Thyroid gland (tissue), 4 donors: ENCODE measurements around the gene HOXA3. TPM values are rescaled to one million over a fixed set of nuclear protein-coding genes. Genes with fewer than 3 reads are reported as not detected.
A peak's percentile ranks its signal among the peaks of the same experiment; 100 is the strongest.

ENCODE experiments used
- DNase-seq, 2 donors: peaks; one replicate each; pipeline ENCODE4 v3.0.0-alpha.2; 2019
- H3K27ac ChIP-seq, 3 donors: fragments of 200-600 bp; sonication (generic); 1 replicate in 2 of 3; 2 replicates in 1 of 3; pipeline ENCODE4 v1.5.1; 2016 to 2019; ENCODE audit warnings: mild to moderate bottlenecking in 1 of 3, moderate library complexity in 1 of 3
- H3K27me3 ChIP-seq: fragments of 200-600 bp; sonication (generic); one replicate; pipeline ENCODE4 v1.5.1; 2019
- H3K36me3 ChIP-seq, 2 donors: fragments of 200-600 bp; sonication (generic); one replicate each; pipeline ENCODE4 v1.5.1; 2016 to 2019
- H3K4me1 ChIP-seq, 2 donors: fragments of 200-600 bp; sonication (generic); one replicate each; pipeline ENCODE4 v1.5.1; 2017 to 2019
- H3K4me3 ChIP-seq, 3 donors: fragments of 200-600 bp; sonication (generic); replicated peaks in 1 of 3; 1 replicate in 2 of 3; 2 replicates in 1 of 3; pipeline ENCODE4 v1.5.1; 2016; ENCODE audit warnings: mild to moderate bottlenecking in 1 of 3
- H3K9me3 ChIP-seq: fragments of 200-600 bp; sonication (generic); one replicate; pipeline ENCODE4 v1.5.1; 2017
- CTCF ChIP-seq, 6 experiments: fragments of 200-600 bp in 3 of 6; fragments of 450-650 bp in 3 of 6; sonication (generic) in 3 of 6; IDR thresholded peaks; one replicate each; pipeline ENCODE4 v1.5.1; 2016 to 2019; ENCODE audit warnings: antibody characterized with exemption in 6 of 6, mild to moderate bottlenecking in 2 of 6, inconsistent platforms in 1 of 6, moderate library complexity in 1 of 6
- POLR2A ChIP-seq, 2 donors: fragments of 450-650 bp; IDR thresholded peaks; one replicate each; pipeline ENCODE4 v1.6.1; 2017; ENCODE audit warnings: antibody characterized with exemption in 2 of 2, mild to moderate bottlenecking in 2 of 2, moderate library complexity in 1 of 2
- WGBS, 2 donors: methylation state at CpG; one replicate each; pipeline ENCODE4 v1.1.5; 2017; 5-methylcytosine and 5-hydroxymethylcytosine counted together
- intact Hi-C: fragments of 100-400 bp; cut with DNase I; formaldehyde crosslinking; loops from one replicate; pipeline ENCODE4 v1.15.1; 2023
- total RNA-seq, 4 donors: library from RNA; depleted of rRNA; stranded (reverse); fragments of >200 nt; gene quantifications; one replicate each; pipeline ENCODE4 v1.2.3, GENCODE V29; 2016

The HOXA3 gene
- total RNA-seq, 4 donors from 2014 or later: 0.94 to 6.1 (median 1.9) TPM

GRCh38 chr7:27101171-27101956, 51.0 kb downstream of the HOXA3 start:
- Histone ChIP-seq H3K36me3 (no peaks in the 10 kb centered on the region), H3K27ac (peak overlapping the region; percentile 8 to 83 (median 53)), H3K4me1 (peaks cover 5 to 8% of the 10 kb centered on the region in 2 donors), H3K9me3 (no peaks in the 10 kb centered on the region), H3K4me3 (peak overlapping the region in 1 of 3 donors; percentile 18), H3K27me3 (peaks cover 56% of the 10 kb centered on the region)
- TF ChIP-seq POLR2A (IDR thresholded peaks at IDR 0.05) (no peak), CTCF (IDR thresholded peaks at IDR 0.05) (no peak)
- WGBS, 2 donors: 17 to 22% methylated on average over 25 of the region's 25 CpGs
- DNase-seq: no peak
- intact Hi-C loops: no loop called here

- peak overlapping the region in 1 of 3 donors; percentile 18 for H3K4me3 ChIP-seq
- TF ChIP-seq CTCF (IDR thresholded peaks at IDR 0.05): no peak
- no peak for TF ChIP-seq POLR2A (IDR thresholded peaks at IDR 0.05)
- peak overlapping the region; percentile 8 to 83 (median 53) for H3K27ac ChIP-seq
- H3K27me3 ChIP-seq: peaks cover 51% of the 10 kb centered on the region
- intact Hi-C loops: no loop called here
- no peaks in the 10 kb centered on the region for H3K9me3 ChIP-seq
- peaks cover 11 to 14% of the 10 kb centered on the region in 2 donors for H3K4me1 ChIP-seq
- DNase-seq: no peak
- 17 to 25% methylated on average over 8 of the region's 8 CpGs for WGBS, 2 donors
- H3K36me3 ChIP-seq: no peaks in the 10 kb centered on the region
Measured at GRCh38 chr7:27100694-27101170, 51.7 kb downstream of the HOXA3 start.

DNA sequence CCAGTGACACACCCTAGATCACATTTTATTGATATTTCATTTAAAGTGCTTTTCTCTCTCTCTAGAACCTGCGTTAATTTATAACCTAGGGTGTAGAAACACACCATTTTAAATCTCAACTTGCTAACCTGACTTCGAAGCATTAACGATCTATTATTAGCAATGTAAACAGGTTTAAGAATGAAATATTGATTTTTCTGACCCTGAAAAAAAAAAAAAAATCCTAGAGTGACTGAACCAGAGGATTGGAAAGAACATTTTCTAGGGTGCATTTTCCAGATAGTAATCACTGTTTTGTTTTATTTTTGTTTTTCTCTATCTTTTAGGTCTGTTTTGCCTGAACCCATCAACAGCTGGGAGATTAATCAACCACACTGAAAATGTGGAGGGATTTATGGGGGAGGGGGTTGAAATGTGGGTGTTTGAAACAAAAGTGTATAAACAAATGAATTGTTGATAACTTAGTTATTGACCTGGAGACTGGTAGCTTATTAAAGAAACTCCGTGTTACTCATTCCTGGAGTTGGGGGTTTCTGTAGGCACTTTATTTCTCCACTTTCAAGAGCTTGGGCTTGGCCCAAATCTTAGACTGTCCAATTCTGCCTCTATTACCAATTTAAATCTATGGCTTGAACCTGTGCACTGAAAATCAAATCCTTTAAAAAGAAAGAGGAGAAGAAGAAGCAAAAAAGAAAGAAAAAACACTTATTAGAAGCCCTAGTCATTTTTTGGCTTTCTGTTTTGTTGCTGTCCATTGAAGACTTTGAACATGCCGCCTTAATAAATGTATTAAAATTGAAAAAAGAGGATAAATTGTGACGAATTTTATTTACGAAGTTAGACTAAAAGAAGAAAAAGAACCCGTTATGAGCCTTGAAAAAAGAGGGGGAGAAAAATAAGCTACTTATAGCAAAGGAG, 52.7 kb downstream of the HOXA3 start:
- TF ChIP-seq POLR2A (IDR thresholded peaks at IDR 0.05) (no peak), CTCF (IDR thresholded peaks at IDR 0.05) (no peak)
- Histone ChIP-seq H3K27ac (peak overlapping the region in 1 of 3 donors; percentile 69), H3K4me1 (peaks cover 11 to 18% of the 10 kb centered on the region in 2 donors), H3K4me3 (no peak overlapping the region), H3K9me3 (no peaks in the 10 kb centered on the region), H3K36me3 (no peaks in the 10 kb centered on the region), H3K27me3 (peaks cover 51% of the 10 kb centered on the region)
- intact Hi-C loops: no loop called here
- DNase-seq: no peak
- WGBS, 2 donors: 29% methylated on average over 8 of the region's 8 CpGs

DNA sequence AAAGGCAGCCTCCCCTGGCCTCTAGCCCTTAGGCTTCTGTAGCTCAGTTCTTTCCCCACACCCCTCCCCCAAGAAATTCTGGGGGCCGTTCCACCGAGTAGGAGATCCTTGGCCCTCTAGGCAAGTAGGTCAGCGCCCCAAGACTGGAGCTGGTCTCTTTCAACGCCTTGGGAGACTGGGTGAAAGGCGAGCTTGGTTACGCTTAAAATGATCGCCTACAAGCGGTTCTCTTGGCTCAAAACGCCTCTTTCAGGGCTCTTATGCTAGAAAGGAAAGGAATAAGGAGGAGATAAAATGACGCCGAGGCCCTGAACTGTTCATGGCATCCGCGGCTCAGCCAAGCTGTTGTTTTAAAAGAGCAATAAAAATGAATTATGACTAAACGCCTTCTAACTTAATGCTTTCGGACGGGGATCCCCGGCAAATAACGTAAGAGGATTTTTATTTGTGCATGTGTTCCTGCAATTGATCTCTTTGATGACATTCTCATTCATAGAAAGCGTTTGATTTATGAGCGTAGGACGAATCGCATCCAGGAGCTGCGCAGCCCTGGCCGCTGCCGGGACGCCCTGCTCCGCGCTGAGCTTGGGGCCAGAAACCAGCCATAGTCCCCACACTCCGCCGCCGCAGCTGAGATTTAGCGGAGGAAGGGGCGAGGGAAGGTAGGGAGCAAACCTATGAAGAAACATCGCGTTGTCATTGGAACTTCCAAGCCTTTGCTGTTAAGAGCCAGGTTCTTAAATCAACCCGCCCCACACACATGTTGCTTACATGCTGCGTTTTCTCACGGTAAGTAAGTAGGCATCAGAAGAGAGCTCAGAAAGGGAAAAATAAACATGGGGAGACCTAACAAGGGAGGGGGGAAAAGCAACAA, 53.6 kb downstream of the HOXA3 start:
- 17 to 19% methylated on average over 37 to 38 of the region's 38 CpGs for WGBS, 2 donors
- no peak for DNase-seq

More for the DNA sequence above, 53.6 kb downstream of the HOXA3 start:
- intact Hi-C loops: no loop called here
- no peaks in the 10 kb centered on the region for H3K9me3 ChIP-seq
- H3K27ac ChIP-seq: peak overlapping the region; percentile 38 to 74 (median 69)
- peaks cover 48% of the 10 kb centered on the region for H3K27me3 ChIP-seq
- H3K4me3 ChIP-seq: peak overlapping the region in 1 of 3 donors; percentile 45
- H3K4me1 ChIP-seq: peaks cover 11 to 18% of the 10 kb centered on the region in 2 donors
- TF ChIP-seq POLR2A (IDR thresholded peaks at IDR 0.05): no peak
- no peak for TF ChIP-seq CTCF (IDR thresholded peaks at IDR 0.05)
- H3K36me3 ChIP-seq: no peaks in the 10 kb centered on the region
